UCSD-AML1 (cell line): Measurements from ENCODE around the gene ARL14EP.

Source experiments
- DNase-seq: peaks from one replicate; lab custom pipeline; 2025; ENCODE audit not compliant: unreplicated experiment; lab: John Stamatoyannopoulos, UW

Gene ARL14EP

DNA sequence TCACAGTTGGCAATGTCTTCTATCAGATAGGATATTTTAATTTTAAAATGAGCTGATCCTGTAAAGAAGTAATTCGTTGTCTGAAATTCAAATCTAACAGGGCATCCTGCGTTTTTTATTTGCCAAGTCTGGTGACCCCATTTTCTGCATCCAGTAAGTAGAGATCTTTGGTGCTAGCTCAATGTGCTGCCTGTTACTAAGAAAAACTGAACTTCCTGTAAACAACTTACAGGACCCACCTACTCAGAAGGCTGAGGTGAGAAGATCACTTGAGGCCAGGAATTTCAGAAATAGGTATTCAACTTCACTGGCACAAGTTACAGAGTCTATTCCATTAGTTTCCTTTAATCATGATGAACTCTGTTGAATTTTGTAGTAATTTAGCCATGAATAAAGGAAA is 4.0 kb downstream of the ARL14EP start:
- DNase-seq: no peak

DNA sequence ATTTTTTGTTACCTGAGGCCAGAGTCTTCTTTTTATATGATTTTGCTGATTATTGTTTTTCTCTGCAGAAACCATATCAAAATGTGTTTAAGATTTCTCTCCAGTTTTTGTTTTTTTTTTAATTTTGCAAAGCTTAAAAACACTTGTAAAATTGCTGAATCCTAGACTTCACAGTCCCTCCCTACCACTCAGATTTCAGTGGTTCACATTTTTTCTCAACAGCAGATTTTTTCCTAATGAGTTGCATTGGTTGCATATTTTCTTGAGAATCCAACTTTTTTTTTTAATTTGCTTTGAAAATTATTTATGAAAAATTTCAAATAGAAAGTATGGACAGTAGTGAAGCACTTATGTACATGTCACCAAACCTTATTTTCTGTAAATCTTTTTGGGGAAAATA is 5.8 kb downstream of the ARL14EP start:
- no peak for DNase-seq

DNA sequence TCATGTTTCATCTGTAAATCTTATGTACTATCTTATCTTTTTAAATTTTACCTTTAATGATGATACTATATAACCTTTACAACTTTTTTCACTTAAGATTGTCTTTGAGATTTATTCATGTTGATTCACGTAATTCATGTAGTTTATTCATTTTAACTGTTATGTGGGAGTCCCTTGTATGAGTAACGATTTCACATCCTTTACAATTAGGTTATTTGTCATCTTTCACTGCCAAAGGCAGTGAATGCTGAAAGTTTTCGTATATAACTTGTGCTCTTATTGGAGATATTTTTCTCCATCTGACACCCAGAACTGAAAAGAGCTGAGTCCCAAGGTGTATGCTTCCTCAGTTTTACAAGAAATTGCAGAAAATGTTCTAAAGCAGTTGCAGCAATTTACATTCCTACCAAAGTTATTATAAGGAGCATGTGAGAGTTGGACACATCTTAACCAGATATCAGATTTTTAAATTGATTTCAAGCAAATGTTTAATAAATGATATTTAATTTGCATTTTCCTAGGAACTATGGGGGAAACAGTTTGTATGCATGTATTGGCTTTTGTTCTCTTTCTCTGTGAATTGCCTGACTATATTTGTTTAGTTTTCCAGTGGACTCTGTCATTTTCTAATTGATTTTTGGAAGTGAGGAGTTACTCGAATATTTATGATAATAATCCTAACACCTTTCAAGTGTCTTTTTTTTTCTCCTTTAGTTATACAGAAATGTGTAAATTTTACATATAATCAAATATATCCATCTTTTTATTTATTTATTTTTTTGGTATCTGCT is 6.4 kb downstream of the ARL14EP start:
- no peak for DNase-seq

DNA sequence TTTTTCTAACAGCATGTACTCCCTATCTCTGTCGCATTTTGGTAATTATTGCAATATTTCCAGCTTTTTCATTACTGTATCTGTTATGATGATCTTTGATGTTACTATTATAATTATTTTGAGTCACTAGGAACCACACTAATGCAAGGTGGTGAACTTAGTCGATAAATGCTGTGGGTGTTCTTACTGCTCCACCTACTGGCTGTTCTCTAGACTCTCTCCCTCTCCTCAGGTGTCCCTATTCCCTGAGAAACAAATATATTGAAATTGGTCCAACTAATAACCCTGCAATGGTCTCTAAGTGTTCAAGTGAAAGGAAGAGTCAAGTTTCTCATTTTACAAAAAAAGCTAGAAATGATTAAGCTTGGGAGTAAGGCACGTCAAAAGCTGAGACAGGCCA is 10.5 kb downstream of the ARL14EP start:
- no peak for DNase-seq

DNA sequence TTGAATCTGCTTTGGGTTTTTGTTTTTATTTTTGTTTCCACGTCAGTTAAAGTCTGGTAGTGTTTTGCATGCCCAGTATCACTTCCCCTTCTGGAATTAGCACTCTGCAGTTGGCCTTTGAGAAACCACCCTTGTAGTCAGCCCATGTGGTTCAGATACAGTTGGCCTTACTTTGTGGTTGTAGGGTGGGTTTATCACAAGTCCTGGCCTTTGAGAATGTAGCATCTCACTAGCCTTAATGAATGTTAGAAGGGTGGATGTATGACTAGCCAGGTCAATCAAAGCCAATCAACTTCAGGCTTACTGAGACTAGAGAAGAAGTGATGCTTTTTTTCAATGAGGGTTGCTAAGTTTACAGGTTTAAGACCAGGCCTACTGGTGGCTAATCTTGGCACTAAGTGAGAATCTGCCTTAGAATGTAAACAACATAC is 19.8 kb downstream of the ARL14EP start:
- DNase-seq: no peak

DNA sequence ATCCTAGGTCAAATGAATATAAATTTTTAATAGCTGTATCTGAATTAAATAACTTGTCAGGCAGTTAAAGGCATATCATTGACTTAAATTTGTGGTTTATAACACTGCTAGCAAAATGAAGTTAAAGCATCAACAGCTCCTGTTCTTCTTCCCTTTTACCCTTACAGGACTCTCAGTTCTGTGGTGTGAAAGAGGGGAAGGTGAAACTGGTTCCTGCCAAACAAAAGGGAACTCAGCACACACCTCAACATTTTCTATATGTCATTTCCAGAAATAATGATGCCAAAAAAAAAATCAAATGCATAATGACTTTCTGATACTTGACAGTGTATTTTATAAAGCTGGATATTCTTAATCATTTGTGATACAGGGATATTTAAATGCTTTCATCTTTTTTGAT is 21.2 kb downstream of the ARL14EP start:
- DNase-seq: no peak

DNA sequence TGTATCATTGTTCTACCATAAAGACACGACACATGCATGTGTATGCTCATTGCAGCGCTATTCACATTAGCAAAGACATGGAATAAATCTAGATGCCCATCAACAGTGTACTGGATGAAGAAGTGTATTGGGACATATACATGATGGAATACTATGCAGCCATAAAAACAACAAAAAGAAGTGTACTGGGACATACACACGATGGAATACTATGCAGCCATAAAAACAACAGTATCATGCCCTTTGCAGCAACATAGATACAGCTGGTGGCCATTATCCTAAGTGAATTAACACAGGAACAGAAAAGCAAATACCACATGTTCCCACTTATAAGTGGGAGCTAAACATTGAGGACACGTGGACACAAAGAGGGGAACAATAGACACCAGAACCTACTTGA is 22.7 kb downstream of the ARL14EP start:
- no peak for DNase-seq

DNA sequence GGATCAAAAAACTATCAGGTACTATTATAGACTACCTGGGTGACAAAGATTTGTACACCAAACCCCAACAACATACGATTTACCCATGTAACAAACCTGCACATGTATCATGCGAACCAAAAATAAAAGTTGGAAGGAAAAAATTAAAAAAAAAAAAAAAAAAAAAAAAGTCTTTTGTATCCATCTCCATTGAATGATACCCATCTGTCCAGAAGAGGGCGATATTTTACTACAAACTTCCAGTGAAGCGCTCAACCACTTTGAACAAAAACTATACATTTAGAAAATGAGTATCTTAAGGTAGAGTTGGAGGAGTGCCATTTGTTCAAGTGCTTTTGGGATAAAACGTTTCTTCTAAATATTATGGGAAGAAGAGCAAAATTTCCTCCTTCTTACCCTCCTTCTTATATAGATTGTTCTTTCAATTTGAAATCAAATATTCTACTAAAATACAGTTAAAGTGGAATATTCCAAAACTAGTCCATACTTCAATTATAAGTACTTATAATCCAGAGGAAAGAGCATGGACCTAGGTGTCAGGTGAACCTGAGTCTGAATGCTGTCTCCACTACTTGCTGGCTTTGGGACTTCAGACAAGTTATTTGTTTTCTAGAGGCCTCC is 23.3 kb downstream of the ARL14EP start:
- no peak for DNase-seq

DNA sequence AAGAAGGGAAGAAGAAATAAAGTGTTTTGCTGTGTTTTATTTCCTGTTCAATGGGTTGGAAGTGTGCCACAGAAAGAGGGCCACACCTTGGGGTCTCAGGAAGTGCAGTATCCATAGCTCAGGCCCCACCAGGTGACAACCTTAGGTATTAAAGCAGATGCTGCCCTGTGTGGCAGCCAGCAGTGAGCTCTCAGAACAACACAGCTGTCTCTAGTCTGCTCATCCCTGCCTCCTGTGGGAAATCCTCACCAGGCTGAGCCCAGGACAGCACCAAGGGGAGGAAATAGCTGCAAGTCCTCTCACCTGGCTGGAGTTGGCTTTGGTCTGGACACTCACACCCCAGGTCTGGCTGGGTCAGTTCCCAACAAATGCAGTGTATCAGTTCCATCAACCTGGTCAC is 25.1 kb downstream of the ARL14EP start:
- DNase-seq: no peak

DNA sequence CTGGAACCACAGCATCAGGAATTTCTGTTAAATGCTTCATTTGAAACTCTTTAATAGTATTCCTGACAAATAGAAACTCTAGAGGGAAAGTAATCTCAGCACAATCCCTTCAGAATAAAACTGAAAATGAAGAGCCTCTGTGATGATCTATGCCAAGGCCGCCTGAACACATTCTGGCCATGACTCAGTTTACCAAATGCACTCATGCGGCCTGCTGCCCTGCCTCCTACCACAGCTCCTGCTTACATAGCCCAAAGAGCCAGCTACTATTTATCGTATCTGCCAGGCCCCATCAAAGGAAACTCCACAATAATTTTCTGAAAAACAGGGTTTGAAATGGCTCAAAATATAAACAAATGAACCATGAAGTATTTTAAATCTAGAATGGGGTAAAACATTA is 27.0 kb downstream of the ARL14EP start:
- no peak for DNase-seq

DNA sequence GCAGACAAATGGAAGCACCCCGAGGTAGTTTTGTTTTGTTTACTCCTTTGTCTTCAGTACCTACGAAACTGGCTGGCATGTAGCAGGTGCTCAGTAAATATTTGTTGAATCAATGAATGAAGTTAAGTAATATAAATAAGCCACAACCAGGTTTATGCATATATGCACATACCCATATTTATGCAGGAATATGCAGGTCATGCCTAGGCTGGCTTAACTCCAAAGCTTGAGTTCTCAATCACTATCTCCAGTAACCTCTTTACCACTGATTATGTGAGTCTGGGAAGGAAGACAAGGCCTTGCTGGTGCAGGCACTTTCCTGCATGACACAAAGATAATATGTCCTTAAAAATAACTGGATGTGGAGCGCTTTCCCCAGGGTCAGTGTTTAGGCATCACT is 27.5 kb downstream of the ARL14EP start:
- DNase-seq: no peak

DNA sequence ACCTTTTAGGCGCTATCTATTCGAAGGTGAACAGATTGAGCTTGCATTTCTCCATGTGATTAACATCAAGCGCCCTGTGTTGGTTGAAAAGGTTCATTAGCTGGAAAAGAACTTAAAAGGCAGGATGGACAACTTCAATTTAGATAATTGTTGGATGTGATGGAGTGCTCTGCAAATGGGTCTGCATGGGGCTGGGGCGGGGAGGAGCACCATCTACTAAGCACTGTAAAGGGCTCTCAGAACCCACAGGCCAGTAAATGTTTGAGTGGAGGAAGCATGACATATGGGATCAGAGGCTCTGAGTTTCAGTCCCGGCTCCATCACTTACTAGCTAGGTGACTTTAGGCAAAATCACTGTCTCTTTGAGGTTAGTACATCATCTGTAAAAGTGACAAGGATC is 28.2 kb downstream of the ARL14EP start:
- DNase-seq: no peak

DNA sequence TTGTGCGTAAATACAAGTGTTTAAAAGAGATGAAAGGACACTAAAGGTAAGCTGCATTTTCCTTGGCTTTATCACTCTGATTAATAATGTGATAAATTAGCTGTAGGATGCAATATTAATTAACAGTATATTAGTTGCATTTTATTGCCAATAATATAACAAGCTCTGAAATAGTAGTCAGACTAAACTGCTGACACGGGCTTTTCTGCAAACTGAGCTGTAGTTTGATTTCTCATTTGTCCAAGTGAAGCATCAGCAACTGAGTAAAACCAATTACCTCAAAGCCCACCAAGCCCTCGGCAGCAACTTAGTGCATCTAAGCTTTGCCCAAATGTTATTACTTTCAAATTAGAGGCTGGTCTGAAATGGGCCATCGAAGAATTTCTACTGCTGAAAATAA is 33.5 kb downstream of the ARL14EP start:
- DNase-seq: no peak

DNA sequence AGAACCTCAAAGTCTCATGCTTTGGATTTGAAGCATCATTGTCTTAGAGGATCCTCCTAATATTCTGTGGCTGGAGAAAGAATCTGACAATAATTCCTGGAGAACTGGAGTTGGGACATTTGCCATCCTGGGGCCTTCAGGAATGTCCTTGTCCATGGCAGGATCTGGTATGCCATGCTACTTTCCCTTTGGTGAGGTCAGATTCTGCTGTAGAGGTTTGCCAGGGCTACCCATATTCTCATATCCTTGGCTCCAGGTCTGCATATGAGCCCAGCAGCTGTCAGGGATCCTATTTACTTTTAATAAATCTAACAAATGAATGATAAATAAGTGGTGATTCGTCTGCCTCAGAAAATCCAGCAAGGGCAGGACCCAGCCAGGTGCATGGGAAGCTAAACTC is 35.0 kb downstream of the ARL14EP start:
- DNase-seq: no peak

DNA sequence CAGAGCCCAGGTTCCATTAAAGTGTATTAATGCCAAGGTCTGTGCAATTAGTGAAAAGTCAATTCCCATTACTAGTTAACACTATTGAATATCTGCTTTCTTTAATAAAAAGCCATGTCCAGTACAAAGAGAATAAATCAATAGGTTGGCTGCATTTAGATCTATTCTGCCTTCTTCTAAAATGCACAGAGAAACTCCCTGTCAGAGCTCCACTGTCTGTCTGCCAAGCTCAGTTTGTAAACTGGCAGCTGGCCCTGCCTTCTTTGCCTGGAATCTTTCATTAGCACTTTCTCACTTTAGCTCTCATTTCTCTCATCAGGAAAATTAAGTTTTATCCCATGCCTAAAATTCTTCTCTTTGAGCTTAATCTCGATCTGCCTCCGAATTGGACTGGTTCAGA is 35.6 kb downstream of the ARL14EP start:
- DNase-seq: no peak

DNA sequence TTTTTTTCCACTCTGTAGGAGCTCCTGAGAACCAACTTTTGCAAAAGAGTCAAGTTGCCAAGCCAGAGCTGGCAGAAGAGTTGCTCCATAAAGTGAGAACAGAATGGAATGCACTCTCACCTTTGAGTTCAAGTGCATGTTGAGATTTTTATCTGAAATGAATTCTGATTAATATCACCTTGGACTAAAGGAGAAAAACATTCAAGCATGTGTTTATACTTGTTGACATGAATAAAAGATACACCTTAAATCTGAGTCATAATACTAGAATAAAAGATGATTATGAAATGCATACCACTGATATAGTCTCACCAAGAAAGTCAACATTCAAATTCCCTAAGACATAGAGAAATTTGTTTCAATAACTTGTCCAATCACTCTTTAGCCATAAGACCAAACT is 37.8 kb downstream of the ARL14EP start:
- no peak for DNase-seq

DNA sequence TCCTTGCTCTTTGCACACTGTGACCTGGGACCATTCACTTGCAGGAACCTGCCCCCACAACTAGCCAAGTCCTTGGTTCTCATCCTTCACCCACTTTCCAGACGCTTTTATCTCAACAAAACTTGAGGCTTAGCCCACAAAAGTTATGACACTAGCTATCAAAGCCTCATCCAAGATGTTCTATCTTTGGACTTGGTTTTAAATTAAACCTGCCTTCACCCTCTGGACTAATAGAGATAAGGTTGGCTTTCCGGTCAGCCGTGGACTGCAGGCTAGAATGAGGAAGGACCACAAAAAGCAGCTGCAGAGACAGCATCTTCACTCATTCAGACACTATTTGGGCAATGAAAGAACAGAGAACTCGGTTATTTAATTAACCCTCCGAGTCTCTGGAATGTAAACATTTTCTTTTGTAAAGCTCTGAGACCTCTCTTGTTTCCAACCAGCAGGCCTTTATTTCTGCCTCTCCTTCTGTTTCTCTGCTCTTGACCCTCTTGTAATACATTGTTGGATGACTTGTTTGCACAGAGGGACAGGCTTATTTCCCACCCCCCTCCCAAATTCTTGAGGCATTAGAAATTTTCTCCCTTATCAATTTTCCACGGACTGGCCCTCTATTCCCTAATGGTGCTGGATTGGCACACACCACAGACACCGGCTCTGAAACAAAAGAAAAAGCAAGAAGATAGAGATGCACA is 41.4 kb downstream of the ARL14EP start:
- DNase-seq: no peak

DNA sequence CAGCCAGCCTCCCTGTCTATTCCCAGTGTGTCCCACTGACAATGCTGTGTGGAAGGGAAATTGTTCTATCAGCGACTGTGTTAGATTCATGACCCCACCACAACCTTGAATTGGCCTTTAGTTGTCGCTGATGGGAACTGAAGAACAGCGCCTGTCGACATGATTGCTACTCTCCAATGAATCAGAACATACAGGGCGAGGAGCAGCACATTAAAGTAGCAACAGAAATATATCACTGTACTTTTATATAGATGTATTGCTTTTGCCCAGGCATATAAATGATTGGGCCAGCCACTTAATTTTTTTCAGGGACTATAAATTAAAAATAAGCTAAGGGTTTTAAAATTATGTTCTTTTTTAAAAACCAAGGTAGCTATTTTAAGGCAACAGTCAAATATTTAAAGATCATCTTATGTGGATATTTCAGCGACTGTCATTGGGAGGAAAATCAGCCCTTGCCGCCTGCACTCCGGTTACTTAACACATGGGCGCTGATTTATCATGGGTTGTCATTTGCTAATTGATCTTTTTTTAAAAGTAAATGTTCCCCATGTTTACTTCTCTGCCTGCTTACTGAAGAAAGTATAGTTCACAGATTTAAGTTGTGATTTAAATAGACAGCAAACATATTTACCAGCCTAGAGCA is 42.1 kb downstream of the ARL14EP start:
- no peak for DNase-seq

DNA sequence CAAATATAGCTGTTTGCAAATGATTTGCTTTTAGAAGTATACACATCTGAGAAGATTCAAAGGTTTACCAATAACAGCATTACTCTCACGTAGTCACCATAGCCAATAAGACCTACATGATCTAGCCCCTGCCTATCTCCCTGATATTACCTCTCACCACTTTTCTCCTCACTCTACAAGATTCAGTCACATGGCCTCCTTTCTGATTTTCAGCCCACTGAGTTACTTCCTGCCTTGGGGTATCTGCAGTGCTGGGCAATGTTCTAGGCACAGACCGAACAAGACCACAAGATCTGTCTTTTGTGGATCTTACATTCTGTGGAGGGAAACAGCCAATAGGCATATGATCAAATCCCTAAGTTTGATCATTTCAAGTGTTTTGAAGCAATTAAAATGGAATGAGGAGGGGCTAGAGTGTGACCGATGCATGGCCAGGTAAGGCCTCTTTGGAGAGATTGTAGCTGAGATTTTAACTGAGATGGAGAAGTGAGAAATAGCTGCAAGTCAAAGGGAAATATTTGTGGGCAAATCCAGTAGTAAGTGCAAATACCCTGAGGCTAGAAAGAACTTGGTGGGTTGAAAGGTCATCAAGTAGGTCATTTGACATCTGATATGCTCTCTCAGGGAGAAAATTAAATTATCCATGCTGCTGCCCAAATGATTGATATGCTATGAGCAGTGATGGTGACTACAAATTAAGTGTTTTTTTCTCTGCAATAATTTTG is 43.1 kb downstream of the ARL14EP start:
- no peak for DNase-seq

DNA sequence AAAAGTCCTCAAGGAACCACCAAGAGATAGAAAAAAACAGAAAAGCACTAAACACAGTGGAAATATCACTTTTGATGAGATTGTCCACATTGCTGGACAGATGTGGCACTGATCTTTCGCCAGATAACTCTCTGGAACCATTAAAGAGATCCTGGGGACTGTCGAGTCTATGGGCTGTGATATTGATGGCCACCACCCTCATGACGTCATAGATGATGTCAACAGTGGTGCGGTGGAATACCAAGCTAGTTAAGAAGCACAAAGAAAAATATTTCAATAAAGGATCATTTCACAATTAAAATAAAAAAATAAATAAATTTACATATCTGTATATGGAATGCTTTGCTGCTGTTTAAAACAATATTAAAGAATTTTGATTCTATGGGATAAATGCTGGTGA is 45.5 kb downstream of the ARL14EP start:
- DNase-seq: no peak

DNA sequence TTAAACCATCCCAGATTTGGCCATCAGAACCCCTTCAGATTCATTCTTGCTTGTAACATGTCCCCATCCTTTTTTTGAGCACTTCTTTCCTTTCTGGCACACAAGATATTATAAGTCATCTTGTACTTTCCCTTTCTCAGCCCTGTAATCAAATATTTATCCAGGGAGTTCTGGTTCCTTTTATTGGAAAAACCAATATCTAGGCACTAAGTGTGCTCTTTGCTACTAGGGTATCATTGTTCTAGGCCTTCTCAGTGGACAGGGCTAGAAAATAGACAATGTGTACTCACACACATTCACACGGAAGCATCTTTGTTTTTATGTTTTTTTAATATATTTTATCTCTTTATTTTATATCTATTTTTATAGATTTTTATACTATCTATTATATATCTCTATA is 47.3 kb downstream of the ARL14EP start:
- no peak for DNase-seq
